Naive thymus-derived CD4-positive, alpha-beta T cell (primary cell): ENCODE results near the gene CCDC88C. TPM values are rescaled to one million over a fixed set of nuclear protein-coding genes. Genes with fewer than 3 reads are reported as not detected.

Source experiments
- ATAC-seq: fragments of 150-1000 bp; cut with Tn5 transposase; 2 replicates; pipeline ENCODE4 v1.10.0; 2021; ENCODE audit warnings: mild to moderate bottlenecking, moderate library complexity
- CTCF ChIA-PET: fragments of 350-600 bp; sonication (Branson Sonifier 250); formaldehyde crosslinking; loops from one replicate; lab custom pipeline; 2021; ENCODE audit warnings: antibody characterized with exemption; lab: Charles Lee
- POLR2A ChIA-PET: fragments of 350-600 bp; sonication (Branson Sonifier 250); formaldehyde crosslinking; loops from one replicate; lab custom pipeline; 2021; ENCODE audit warnings: antibody characterized with exemption, inconsistent platforms; lab: Charles Lee
- DNase-seq, 9 donors: peaks; one replicate each; pipeline versions ENCODE4 v3.0.0 to v3.0.0-alpha.2; 2020 to 2022; ENCODE audit warnings: mixed read lengths in 1 of 9
- H3K27ac ChIP-seq: one replicate; pipeline ENCODE4 v1.7.0; 2013; ENCODE audit warnings: mild to moderate bottlenecking, low read depth, low read length, moderate library complexity
- H3K27me3 ChIP-seq, 2 donors: one replicate each; pipeline ENCODE4 v1.7.0; 2013; ENCODE audit warnings: low read length in 2 of 2, mild to moderate bottlenecking in 2 of 2, moderate library complexity in 2 of 2; ENCODE audit not compliant: control insufficient read depth in 2 of 2, insufficient read depth in 2 of 2
- H3K36me3 ChIP-seq, 3 experiments: 1 replicate in 2 of 3; 2 replicates in 1 of 3; pipeline ENCODE4 v1.7.0; 2013; ENCODE audit warnings: low read length in 3 of 3, mild to moderate bottlenecking in 3 of 3, moderate library complexity in 1 of 3; ENCODE audit not compliant: insufficient read depth in 3 of 3, control insufficient read depth in 2 of 3
- H3K4me1 ChIP-seq, 2 donors: one replicate each; pipeline ENCODE4 v1.7.0; 2013; ENCODE audit warnings: low read length in 2 of 2, mild to moderate bottlenecking in 2 of 2, moderate library complexity in 1 of 2; ENCODE audit not compliant: control insufficient read depth in 2 of 2, insufficient read depth in 2 of 2
- H3K4me3 ChIP-seq: 2 replicates; pipeline ENCODE4 v1.7.0; 2013; ENCODE audit warnings: mild to moderate bottlenecking, low read length
- H3K9me3 ChIP-seq, 3 experiments: 1 replicate in 2 of 3; 2 replicates in 1 of 3; pipeline ENCODE4 v1.7.0; 2013; ENCODE audit warnings: low read length in 3 of 3; ENCODE audit not compliant: control insufficient read depth in 2 of 3
- H3K27ac Mint-ChIP-seq, 9 donors: one replicate each; pipeline ENCODE4 v1.8.0; 2020 to 2022; ENCODE audit warnings: mixed read lengths in 9 of 9, mild to moderate bottlenecking in 8 of 9, moderate library complexity in 5 of 9, inconsistent platforms in 2 of 9
- H3K27me3 Mint-ChIP-seq, 5 donors: one replicate each; pipeline ENCODE4 v1.8.0; 2021 to 2022; ENCODE audit warnings: mixed read lengths in 5 of 5, mild to moderate bottlenecking in 1 of 5
- H3K36me3 Mint-ChIP-seq, 5 donors: one replicate each; pipeline ENCODE4 v1.8.0; 2020 to 2022; ENCODE audit warnings: mixed read lengths in 5 of 5, mild to moderate bottlenecking in 3 of 5, inconsistent platforms in 1 of 5
- H3K4me1 Mint-ChIP-seq, 7 donors: one replicate each; pipeline ENCODE4 v1.8.0; 2020 to 2022; ENCODE audit warnings: mixed read lengths in 7 of 7, mild to moderate bottlenecking in 3 of 7, inconsistent platforms in 1 of 7
- H3K4me3 Mint-ChIP-seq, 10 donors: one replicate each; pipeline ENCODE4 v1.8.0; 2020 to 2022; ENCODE audit warnings: mild to moderate bottlenecking in 10 of 10, mixed read lengths in 10 of 10, moderate library complexity in 6 of 10, inconsistent platforms in 2 of 10
- H3K9me3 Mint-ChIP-seq, 11 donors: one replicate each; pipeline ENCODE4 v1.8.0; 2020 to 2022; ENCODE audit warnings: mixed read lengths in 11 of 11, mild to moderate bottlenecking in 4 of 11, inconsistent platforms in 1 of 11, moderate library complexity in 1 of 11
- intact Hi-C, 2 donors: fragments of 100-400 bp; cut with micrococcal nuclease; formaldehyde crosslinking; loops; one replicate each; pipeline ENCODE4 v1.15.1; 2023
- polyA plus RNA-seq, 2 donors: library from polyadenylated mRNA; unstranded; fragments of 300-500 nt; fragmentation: Illumina TruSeq; gene quantifications; one replicate each; pipeline ENCODE4 v1.2.3, GENCODE V29; 2021
- total RNA-seq, 6 experiments: library from RNA in 5 of 6; stranded (reverse) in 5 of 6; gene quantifications; 1 replicate in 5 of 6; 2 replicates in 1 of 6; pipeline ENCODE4 v1.2.3 and lab custom pipeline; 2021 to 2026

The CCDC88C gene
- total and polyA plus RNA-seq, 7 experiments from 2014 or later: 23.6 to 324 (median 274) TPM

DNA sequence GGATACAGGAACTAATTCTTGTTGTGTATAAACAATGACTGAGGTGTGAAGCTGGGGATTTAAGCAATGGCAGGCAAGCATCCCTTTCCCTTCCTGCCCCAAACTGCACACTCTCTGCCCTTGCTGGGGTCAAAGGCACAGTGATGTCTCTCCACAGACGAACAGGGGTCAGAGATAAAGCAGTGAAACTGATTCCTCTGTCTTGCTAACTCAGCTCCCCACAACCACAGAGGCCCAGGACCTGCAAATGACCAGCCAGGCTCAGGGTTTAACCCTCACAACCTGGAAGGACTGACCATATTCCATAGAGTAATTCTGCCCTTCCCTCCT is 67.2 kb downstream of the CCDC88C start:
- peaks cover 0 to 2% (median 0%) of the 10 kb centered on the region in 11 donors for H3K9me3 Mint-ChIP-seq
- ChIA-PET POLR2A (interaction anchor here (0.6 to 9.6 kb wide), 21 partner anchors 9 to 140 kb away, joined by 3 to 150 read pairs (median 5); partner anchors contain the start of gene CCDC88C), CTCF (interaction anchor here (0.9 to 2.8 kb wide), 5 partner anchors 22 to 74 kb away, joined by 3 to 14 read pairs (median 4); partner anchors contain the start of gene CCDC88C)
- DNase-seq: no peak
- peak overlapping the region; percentile 80 to 97 (median 89) for H3K4me3 Mint-ChIP-seq
- Histone ChIP-seq H3K4me1 (peaks cover 66 to 71% of the 10 kb centered on the region in 2 donors), H3K4me3 (peak overlapping the region; percentile 31), H3K27me3 (no peaks in the 10 kb centered on the region), H3K36me3 (peaks cover 0 to 15% (median 0%) of the 10 kb centered on the region in 3 experiments), H3K9me3 (no peaks in the 10 kb centered on the region), H3K27ac (peak overlapping the region; percentile 75)
- H3K4me1 Mint-ChIP-seq: peaks cover 74 to 96% (median 89%) of the 10 kb centered on the region in 7 donors
- peaks cover 0 to 31% (median 17%) of the 10 kb centered on the region in 5 donors for H3K36me3 Mint-ChIP-seq
- intact Hi-C loops: loop anchor here in 1 of 2 donors (2.0 kb wide), 4 partner anchors 16 to 60 kb away; no protein-coding TSS in a partner anchor
- no peak for ATAC-seq
- H3K27ac Mint-ChIP-seq: peak overlapping the region; percentile 86 to 98 (median 95)
- no peaks in the 10 kb centered on the region for H3K27me3 Mint-ChIP-seq

- intact Hi-C loops: loop anchor here (1.0 to 2.0 kb wide), 8 partner anchors 17 to 67 kb away; no protein-coding TSS in a partner anchor
- Histone ChIP-seq H3K9me3 (no peaks in the 10 kb centered on the region), H3K27ac (peak overlapping the region; percentile 75), H3K4me1 (peaks cover 57 to 63% of the 10 kb centered on the region in 2 donors), H3K36me3 (peaks cover 0 to 15% (median 0%) of the 10 kb centered on the region in 3 experiments), H3K4me3 (peak overlapping the region; percentile 1), H3K27me3 (no peaks in the 10 kb centered on the region)
- H3K4me1 Mint-ChIP-seq: peaks cover 69 to 93% (median 85%) of the 10 kb centered on the region in 7 donors
- peak overlapping the region; percentile 49 to 97 (median 87) for H3K4me3 Mint-ChIP-seq
- DNase-seq (peak in 7 of 9 donors; percentile 38 to 87 (median 62)), ATAC-seq (peak; percentile 82)
- POLR2A ChIA-PET: interaction anchor here (0.6 to 9.6 kb wide), 19 partner anchors 10 to 104 kb away, joined by 3 to 150 read pairs (median 4); partner anchors contain the start of gene CCDC88C
- CTCF ChIA-PET: interaction anchor here (0.6 to 2.8 kb wide), 7 partner anchors 23 to 75 kb away, joined by 3 to 14 read pairs (median 4); partner anchors contain the start of gene CCDC88C
- H3K27me3 Mint-ChIP-seq: no peaks in the 10 kb centered on the region
- H3K27ac Mint-ChIP-seq: peak overlapping the region; percentile 86 to 98 (median 95)
- peaks cover 0 to 2% (median 0%) of the 10 kb centered on the region in 11 donors for H3K9me3 Mint-ChIP-seq
- H3K36me3 Mint-ChIP-seq: peaks cover 0 to 31% (median 11%) of the 10 kb centered on the region in 5 donors
Measured at GRCh38 chr14:91349481-91350074, 68.0 kb downstream of the CCDC88C start.

DNA sequence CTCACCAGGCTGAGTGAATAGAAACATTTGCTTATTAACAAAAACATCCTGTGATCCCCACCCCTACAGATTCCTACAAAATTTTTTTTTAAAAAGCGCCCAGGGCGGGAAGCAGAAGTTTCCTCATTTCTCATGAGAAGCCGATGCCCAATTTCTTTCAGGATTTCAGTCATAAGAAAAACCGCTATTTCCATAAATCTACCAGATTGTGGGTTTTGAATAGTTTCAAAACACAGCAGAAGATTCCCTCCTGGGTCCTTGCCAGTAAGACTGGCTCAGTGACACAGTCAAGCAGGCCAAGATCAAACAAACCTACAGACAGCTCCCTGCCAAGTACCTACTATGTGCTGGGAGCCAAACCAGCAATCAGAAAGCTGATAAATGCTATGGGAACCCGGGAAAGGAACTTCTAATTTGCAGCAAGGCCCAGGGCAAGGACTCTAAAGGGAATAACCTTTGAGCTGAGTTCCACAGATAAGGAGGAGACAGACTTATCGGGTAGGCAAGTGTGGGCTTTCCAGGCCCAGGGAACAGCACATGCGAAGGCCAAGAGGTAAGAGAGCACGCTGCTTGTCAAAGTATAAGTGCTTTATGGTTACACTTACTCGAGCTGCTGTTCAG is 68.7 kb downstream of the CCDC88C start:
- Mint-ChIP-seq H3K9me3 (peaks cover 0 to 2% (median 0%) of the 10 kb centered on the region in 11 donors), H3K4me3 (peak overlapping the region; percentile 49 to 97 (median 87)), H3K36me3 (peaks cover 0 to 31% (median 10%) of the 10 kb centered on the region in 5 donors), H3K4me1 (peaks cover 67 to 92% (median 82%) of the 10 kb centered on the region in 7 donors), H3K27ac (peak overlapping the region; percentile 86 to 98 (median 95)), H3K27me3 (no peaks in the 10 kb centered on the region)
- no peaks in the 10 kb centered on the region for H3K27me3 ChIP-seq
- DNase-seq: no peak
- intact Hi-C loops: loop anchor here in 1 of 2 donors (1.0 kb wide), 4 partner anchors 18 to 67 kb away; no protein-coding TSS in a partner anchor
- ChIA-PET POLR2A (interaction anchor here (0.8 to 9.6 kb wide), 13 partner anchors 10 to 67 kb away, joined by 3 to 150 read pairs (median 10); partner anchors contain the start of gene CCDC88C), CTCF (interaction anchor here (0.6 to 2.8 kb wide), 4 partner anchors 24 to 69 kb away, joined by 3 to 14 read pairs (median 6); partner anchors contain the start of gene CCDC88C)
- H3K9me3 ChIP-seq: no peaks in the 10 kb centered on the region
- H3K4me1 ChIP-seq: peaks cover 51 to 56% of the 10 kb centered on the region in 2 donors
- peak overlapping the region; percentile 75 for H3K27ac ChIP-seq
- H3K36me3 ChIP-seq: peaks cover 0 to 10% (median 0%) of the 10 kb centered on the region in 3 experiments
- H3K4me3 ChIP-seq: peak overlapping the region; percentile 18
- ATAC-seq: no peak

GRCh38 chr14:91346838-91347173 is 70.8 kb downstream of the CCDC88C start:
- Histone ChIP-seq H3K27ac (peak overlapping the region; percentile 4), H3K9me3 (no peaks in the 10 kb centered on the region), H3K4me3 (no peak overlapping the region), H3K4me1 (peaks cover 34 to 43% of the 10 kb centered on the region in 2 donors), H3K36me3 (peaks cover 4 to 16% (median 11%) of the 10 kb centered on the region in 3 experiments), H3K27me3 (no peaks in the 10 kb centered on the region)
- ChIA-PET POLR2A (interaction anchor here (0.9 kb wide), 1 partner anchor 71 kb away, joined by 3 read pairs; no protein-coding TSS in a partner anchor), CTCF (interaction anchor here (1.5 kb wide), 1 partner anchor 71 kb away, joined by 4 read pairs; the partner anchor contains the start of gene CCDC88C)
- Mint-ChIP-seq H3K4me1 (peaks cover 54 to 84% (median 65%) of the 10 kb centered on the region in 7 donors), H3K27me3 (no peaks in the 10 kb centered on the region), H3K36me3 (peaks cover 0 to 32% (median 6%) of the 10 kb centered on the region in 5 donors), H3K27ac (peak overlapping the region; percentile 54 to 89 (median 68)), H3K9me3 (no peaks in the 10 kb centered on the region), H3K4me3 (peak overlapping the region in 3 of 10 donors; percentile 9 to 48 (median 41))
- intact Hi-C loops: no loop called here
- DNase-seq (no peak), ATAC-seq (no peak)

DNA sequence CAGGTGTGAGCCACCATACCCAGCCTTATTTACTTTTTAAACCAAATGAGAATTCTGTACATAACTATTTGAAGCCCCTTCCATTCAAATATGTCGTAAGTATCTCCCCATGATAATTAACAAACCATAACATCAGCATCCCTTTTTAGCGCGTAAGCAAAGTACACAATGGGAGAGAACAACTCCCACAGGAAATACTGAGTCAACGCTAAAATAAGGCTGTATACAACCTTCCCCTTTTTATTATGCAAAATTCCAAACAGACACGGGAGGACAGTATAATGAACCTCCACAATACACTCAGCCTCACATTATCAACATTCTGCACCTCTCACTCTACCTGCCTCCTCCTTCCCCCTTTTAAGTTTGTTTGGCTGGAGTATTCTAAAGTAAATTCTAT is 73.5 kb downstream of the CCDC88C start:
- intact Hi-C loops: no loop called here
- H3K36me3 ChIP-seq: peaks cover 13 to 44% (median 19%) of the 10 kb centered on the region in 3 experiments
- Mint-ChIP-seq H3K27ac (peak overlapping the region in 8 of 9 donors; percentile 14 to 82 (median 66)), H3K4me1 (peaks cover 35 to 60% (median 41%) of the 10 kb centered on the region in 7 donors), H3K36me3 (peaks cover 0 to 34% (median 15%) of the 10 kb centered on the region in 5 donors), H3K4me3 (no peak overlapping the region), H3K9me3 (no peaks in the 10 kb centered on the region), H3K27me3 (no peaks in the 10 kb centered on the region)
- H3K9me3 ChIP-seq: no peaks in the 10 kb centered on the region
- H3K4me1 ChIP-seq: peaks cover 9 to 18% of the 10 kb centered on the region in 2 donors
- H3K27ac ChIP-seq: no peak overlapping the region
- POLR2A ChIA-PET: interaction anchor here (0.8 kb wide), 1 partner anchor 69 kb away, joined by 3 read pairs; no protein-coding TSS in a partner anchor
- ATAC-seq (no peak), DNase-seq (no peak)
- H3K27me3 ChIP-seq: no peaks in the 10 kb centered on the region
- H3K4me3 ChIP-seq: no peak overlapping the region
- CTCF ChIA-PET: interaction anchor here (1.2 kb wide), 1 partner anchor 10 kb away, joined by 3 read pairs; no protein-coding TSS in a partner anchor

DNA sequence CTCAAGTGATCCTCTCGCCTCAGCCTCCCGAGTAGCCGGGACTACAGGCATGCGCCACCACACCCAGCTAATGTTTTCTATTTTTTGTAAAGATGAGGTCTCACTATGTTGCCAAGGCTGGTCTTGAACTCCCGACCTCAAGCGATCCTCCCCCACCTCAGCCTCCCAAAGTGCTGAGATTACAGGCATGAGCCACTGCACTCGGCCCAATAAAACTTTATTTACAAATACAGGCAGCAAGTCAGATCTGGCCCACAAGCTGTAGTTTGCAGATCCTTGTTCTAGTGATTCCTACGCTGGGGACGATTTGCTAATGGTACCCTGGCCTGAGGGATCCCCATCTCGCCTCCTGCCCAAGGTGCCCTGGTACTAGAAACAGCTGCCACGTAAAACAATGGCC is 74.6 kb downstream of the CCDC88C start:
- H3K36me3 ChIP-seq: peaks cover 20 to 54% (median 30%) of the 10 kb centered on the region in 3 experiments
- Mint-ChIP-seq H3K9me3 (no peaks in the 10 kb centered on the region), H3K27me3 (no peaks in the 10 kb centered on the region), H3K4me3 (no peak overlapping the region), H3K36me3 (peaks cover 0 to 31% (median 15%) of the 10 kb centered on the region in 5 donors), H3K4me1 (peaks cover 27 to 50% (median 32%) of the 10 kb centered on the region in 7 donors), H3K27ac (peak overlapping the region in 6 of 9 donors; percentile 14 to 77 (median 62))
- H3K4me3 ChIP-seq: no peak overlapping the region
- ChIA-PET POLR2A (interaction anchor here (2.2 kb wide), 1 partner anchor 11 kb away, joined by 9 read pairs; no protein-coding TSS in a partner anchor), CTCF (interaction anchor here (1.2 kb wide), 1 partner anchor 11 kb away, joined by 3 read pairs; no protein-coding TSS in a partner anchor)
- no peak overlapping the region for H3K27ac ChIP-seq
- H3K4me1 ChIP-seq: peaks cover 0 to 9% of the 10 kb centered on the region in 2 donors
- no peaks in the 10 kb centered on the region for H3K9me3 ChIP-seq
- intact Hi-C loops: no loop called here
- H3K27me3 ChIP-seq: no peaks in the 10 kb centered on the region
- ATAC-seq (no peak), DNase-seq (no peak)
